Measurements from ENCODE around the gene SPRR2F. TPM values are rescaled to one million over a fixed set of nuclear protein-coding genes. Genes with fewer than 3 reads are reported as not detected.
"Not testable (repeated sequence)": the region's sequence is repeated elsewhere in the genome, so short reads cannot be mapped to it uniquely, and the experiment has no call there.

The SPRR2F gene, protein sequence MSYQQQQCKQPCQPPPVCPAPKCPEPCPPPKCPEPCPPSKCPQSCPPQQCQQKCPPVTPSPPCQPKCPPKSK
- total RNA-seq (under 1 TPM in 1 of 4 donors, not detected in 3; 0.37 TPM), polyA plus RNA-seq (not detected)
- long read RNA-seq, donor 1, result 0 reads
- long read RNA-seq, donor 2, result 0 reads
- long read RNA-seq, donor 3, result 0 reads
- long read RNA-seq, donor 4, result 0 reads

- no peak for DNase-seq
- Histone ChIP-seq H3K4me1 (ENCODE audit: control insufficient read depth, insufficient read depth, low read length) (no peaks in the 10 kb centered on the region), H3K27ac (ENCODE audit: low read length) (no peak within 1 kb of the TSS), H3K27me3 (ENCODE audit: control insufficient read depth, insufficient read depth) (no peaks in the 10 kb centered on the region), H3K4me3 (ENCODE audit: low read length) (no peak within 1 kb of the TSS), H3K9me3 (ENCODE audit: control insufficient read depth, low read length) (no peaks in the 10 kb centered on the region)
- WGBS, result 74% methylated on average over 3 of the region's 3 CpGs
- no peak for ATAC-seq
- intact Hi-C loops (cut with DNase I), result no loop called here
These were observed at the start of gene SPRR2F for GRCh38 chr1:153113416-153113815. Gene SPRR2F, minus strand, starts transcription at chr1:153113516. Its CDS starts 783 bp downstream, at chr1:153112733.

DNA sequence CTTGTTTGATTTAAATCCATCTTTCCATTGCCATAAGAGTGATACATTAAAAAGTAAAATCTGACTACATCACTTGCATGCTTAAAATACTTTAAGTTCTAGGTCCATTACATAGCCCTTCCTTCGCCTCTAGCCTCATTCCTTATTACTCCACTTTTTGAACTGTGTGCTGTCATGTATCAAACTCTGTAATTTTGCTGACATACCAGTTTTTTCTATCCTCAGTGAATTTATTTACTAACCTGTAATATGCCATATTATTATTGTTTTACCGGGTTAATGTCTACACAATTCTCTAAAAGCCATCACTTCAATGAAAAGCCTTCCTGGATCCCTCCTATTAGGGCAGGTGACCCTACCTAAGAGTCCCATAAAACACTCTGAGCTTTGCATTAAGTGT is 42.2 kb upstream of the SPRR2F start:
- DNase-seq (no peak), ATAC-seq (no peak)
- Histone ChIP-seq H3K27ac (ENCODE audit: low read length) (no peak overlapping the region), H3K9me3 (ENCODE audit: control insufficient read depth, low read length) (peaks cover 3% of the 10 kb centered on the region), H3K4me3 (ENCODE audit: low read length) (no peak overlapping the region), H3K27me3 (ENCODE audit: control insufficient read depth, insufficient read depth) (no peaks in the 10 kb centered on the region), H3K4me1 (ENCODE audit: control insufficient read depth, insufficient read depth, low read length) (no peaks in the 10 kb centered on the region)
- intact Hi-C loops (cut with DNase I), result no loop called here
- WGBS, result 82% methylated on average over 2 of the region's 2 CpGs

DNA sequence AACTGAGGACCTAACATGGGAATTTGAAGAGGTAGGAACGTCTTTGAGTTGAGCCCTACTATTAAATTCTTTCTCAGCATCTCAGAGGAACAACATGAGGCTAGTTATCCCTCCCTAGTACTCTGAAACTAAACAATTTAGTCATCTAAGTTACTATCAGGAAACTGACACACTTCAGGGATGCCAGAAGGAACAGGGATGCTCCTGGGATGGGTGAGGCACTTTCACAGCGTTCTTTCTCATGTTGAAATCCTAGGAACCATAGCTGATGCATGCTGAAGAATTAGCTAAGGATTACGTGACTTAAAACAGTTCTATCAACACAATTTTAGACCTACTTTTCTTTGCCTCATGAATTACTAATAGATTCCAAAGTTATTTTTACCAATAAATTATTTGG is 39.2 kb upstream of the SPRR2F start:
- 60% methylated on average over 3 of the region's 3 CpGs for WGBS
- H3K4me1 ChIP-seq (ENCODE audit: control insufficient read depth, insufficient read depth, low read length), result no peaks in the 10 kb centered on the region
- ATAC-seq (no peak), DNase-seq (no peak)
- intact Hi-C loops (cut with DNase I), result no loop called here
- H3K27ac ChIP-seq (ENCODE audit: low read length), result no peak overlapping the region
- H3K9me3 ChIP-seq (ENCODE audit: control insufficient read depth, low read length), result no peaks in the 10 kb centered on the region
- H3K4me3 ChIP-seq (ENCODE audit: low read length), result no peak overlapping the region
- H3K27me3 ChIP-seq (ENCODE audit: control insufficient read depth, insufficient read depth), result no peaks in the 10 kb centered on the region

GRCh38 chr1:153150846-153151245 is 37.5 kb upstream of the SPRR2F start, which contains the start of gene SPRR2G:
Gene SPRR2G, minus strand, starts transcription at chr1:153150890. Its CDS starts 780 bp downstream, at chr1:153150110.
- DNase-seq, result no peak
- WGBS, result 35% methylated on average over 1 of the region's 1 CpG
- no peak for ATAC-seq
- Histone ChIP-seq H3K4me1 (ENCODE audit: control insufficient read depth, insufficient read depth, low read length) (no peaks in the 10 kb centered on the region), H3K9me3 (ENCODE audit: control insufficient read depth, low read length) (no peaks in the 10 kb centered on the region), H3K27me3 (ENCODE audit: control insufficient read depth, insufficient read depth) (no peaks in the 10 kb centered on the region), H3K27ac (ENCODE audit: low read length) (no peak within 1 kb of the TSS), H3K4me3 (ENCODE audit: low read length) (no peak within 1 kb of the TSS)
- intact Hi-C loops (cut with DNase I), result no loop called here

DNA sequence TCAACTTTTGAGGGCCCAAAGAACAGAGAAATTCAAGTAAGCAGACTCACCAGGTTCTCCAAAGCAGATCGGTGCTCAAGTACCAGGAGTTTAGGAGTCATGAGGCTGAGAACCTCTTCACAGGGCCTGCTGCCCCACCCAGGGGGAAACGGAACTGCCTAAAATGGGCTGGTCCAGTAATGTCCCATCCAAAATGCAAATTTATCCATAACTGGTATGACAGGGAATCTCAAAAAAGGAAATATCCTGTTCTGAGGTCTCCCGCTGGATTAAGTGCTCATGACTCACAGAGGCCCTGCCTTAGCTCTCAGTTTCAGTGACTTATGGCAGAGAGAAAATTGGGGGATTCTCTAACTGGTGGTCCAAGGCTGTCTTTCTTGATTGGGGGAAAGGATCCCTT is 28.1 kb upstream of the SPRR2F start:
- ATAC-seq (no peak), DNase-seq (no peak)
- Histone ChIP-seq H3K9me3 (ENCODE audit: control insufficient read depth, low read length) (no peaks in the 10 kb centered on the region), H3K4me1 (ENCODE audit: control insufficient read depth, insufficient read depth, low read length) (no peaks in the 10 kb centered on the region), H3K4me3 (ENCODE audit: low read length) (no peak overlapping the region), H3K27me3 (ENCODE audit: control insufficient read depth, insufficient read depth) (no peaks in the 10 kb centered on the region), H3K27ac (ENCODE audit: low read length) (no peak overlapping the region)
- 82% methylated on average over 3 of the region's 3 CpGs for WGBS
- intact Hi-C loops (cut with DNase I), result no loop called here

DNA sequence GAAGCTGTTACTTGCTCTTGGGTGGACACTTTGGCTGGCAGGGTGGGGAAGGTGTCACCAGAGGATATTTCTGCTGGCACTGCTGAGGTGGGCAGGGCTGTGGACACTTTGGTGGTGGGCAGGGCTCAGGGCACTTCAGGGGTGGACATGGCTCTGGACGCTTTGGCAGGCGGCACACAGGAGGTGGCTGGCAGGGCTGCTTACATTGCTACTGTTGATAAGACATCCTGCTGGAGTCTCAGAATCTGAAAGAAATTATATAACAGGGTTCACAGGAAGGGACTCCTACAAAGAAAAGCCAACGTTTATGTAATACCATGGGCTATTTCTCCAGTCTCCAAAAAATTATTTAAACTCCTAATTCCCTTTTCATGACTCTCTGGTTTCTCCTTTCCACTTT is 27.2 kb upstream of the SPRR2F start:
- no peak overlapping the region for H3K27ac ChIP-seq (ENCODE audit: low read length)
- no peak for ATAC-seq
- no peaks in the 10 kb centered on the region for H3K9me3 ChIP-seq (ENCODE audit: control insufficient read depth, low read length)
- WGBS, result 56% methylated on average over 3 of the region's 3 CpGs
- DNase-seq, result no peak
- intact Hi-C loops (cut with DNase I), result no loop called here
- H3K27me3 ChIP-seq (ENCODE audit: control insufficient read depth, insufficient read depth), result no peaks in the 10 kb centered on the region
- H3K4me3 ChIP-seq (ENCODE audit: low read length), result no peak overlapping the region
- no peaks in the 10 kb centered on the region for H3K4me1 ChIP-seq (ENCODE audit: control insufficient read depth, insufficient read depth, low read length)

DNA sequence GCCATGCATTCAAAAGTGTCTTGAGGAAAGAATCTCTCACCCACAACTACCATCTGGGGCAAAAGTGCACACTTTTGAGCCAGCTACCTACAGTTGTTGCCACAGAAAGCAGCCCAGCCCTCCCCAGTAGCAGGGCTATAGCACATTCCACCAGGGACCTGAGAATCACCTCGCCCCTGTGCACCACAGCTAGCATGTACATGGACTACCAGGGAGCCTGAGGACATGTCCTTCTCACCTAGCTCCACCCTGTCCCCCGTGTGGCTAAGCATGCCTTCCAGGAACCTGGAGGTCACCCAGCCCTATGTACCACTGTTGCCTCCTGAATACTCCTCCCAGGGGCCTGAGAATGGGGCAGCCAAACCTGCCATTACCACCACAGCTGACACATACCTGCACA is 20.4 kb upstream of the SPRR2F start:
- intact Hi-C loops (cut with DNase I), result no loop called here
- ATAC-seq, result no peak
- H3K4me3 ChIP-seq (ENCODE audit: low read length), result no peak overlapping the region
- H3K27me3 ChIP-seq (ENCODE audit: control insufficient read depth, insufficient read depth), result no peaks in the 10 kb centered on the region
- H3K9me3 ChIP-seq (ENCODE audit: control insufficient read depth, low read length), result no peaks in the 10 kb centered on the region
- H3K27ac ChIP-seq (ENCODE audit: low read length), result no peak overlapping the region
- H3K4me1 ChIP-seq (ENCODE audit: control insufficient read depth, insufficient read depth, low read length), result no peaks in the 10 kb centered on the region
- DNase-seq, result no peak
- WGBS, result 73% methylated on average over 2 of the region's 2 CpGs

DNA sequence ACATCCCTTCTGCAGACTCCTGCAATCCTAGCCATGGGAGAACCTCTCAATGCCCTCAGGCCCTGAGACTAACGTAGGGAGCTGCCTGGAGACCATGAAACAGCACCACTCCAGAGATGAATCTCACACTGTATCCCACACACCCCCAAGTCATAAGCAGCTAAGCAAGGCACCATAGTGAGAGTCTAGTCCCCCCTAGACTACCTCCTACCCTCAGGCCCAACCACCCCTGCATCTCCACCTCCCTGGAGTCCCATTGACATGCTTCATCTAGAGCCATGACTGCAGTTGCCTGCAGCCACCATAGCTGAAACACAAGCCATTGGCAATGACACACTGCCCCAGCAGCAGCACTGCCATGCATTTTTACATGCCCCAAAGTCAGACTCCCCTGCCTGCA is 20.0 kb upstream of the SPRR2F start:
- 79% methylated on average over 1 of the region's 1 CpG for WGBS
- Histone ChIP-seq H3K9me3 (ENCODE audit: control insufficient read depth, low read length) (no peaks in the 10 kb centered on the region), H3K4me3 (ENCODE audit: low read length) (no peak overlapping the region), H3K27ac (ENCODE audit: low read length) (no peak overlapping the region), H3K27me3 (ENCODE audit: control insufficient read depth, insufficient read depth) (no peaks in the 10 kb centered on the region), H3K4me1 (ENCODE audit: control insufficient read depth, insufficient read depth, low read length) (no peaks in the 10 kb centered on the region)
- DNase-seq (no peak), ATAC-seq (no peak)
- intact Hi-C loops (cut with DNase I), result no loop called here

DNA sequence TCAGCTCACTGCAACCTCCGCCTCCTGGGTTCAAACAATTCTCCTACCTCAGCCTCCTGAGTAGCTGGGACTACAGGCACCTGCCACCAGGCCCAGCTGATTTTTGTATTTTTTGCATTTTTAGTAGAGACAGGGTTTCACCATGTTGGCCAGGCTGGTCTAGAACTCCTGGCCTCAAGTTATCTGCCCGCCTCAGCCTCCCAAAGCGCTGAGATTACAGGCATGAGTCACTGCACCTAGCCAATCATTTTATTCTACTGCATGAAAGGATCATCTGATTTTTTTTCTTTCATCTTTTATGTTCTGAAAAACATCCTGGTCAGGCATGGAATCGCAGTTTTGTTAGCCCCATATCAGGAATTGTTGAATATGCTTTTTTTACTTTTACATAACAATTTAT is 15.4 kb upstream of the SPRR2F start:
- H3K27me3 ChIP-seq (ENCODE audit: control insufficient read depth, insufficient read depth); H3K4me3 ChIP-seq (ENCODE audit: low read length); H3K9me3 ChIP-seq (ENCODE audit: control insufficient read depth, low read length); intact Hi-C loops (cut with DNase I); H3K27ac ChIP-seq (ENCODE audit: low read length); ATAC-seq; H3K4me1 ChIP-seq (ENCODE audit: control insufficient read depth, insufficient read depth, low read length); DNase-seq: not testable (repeated sequence)
- 90% methylated on average over 4 of the region's 4 CpGs for WGBS

DNA sequence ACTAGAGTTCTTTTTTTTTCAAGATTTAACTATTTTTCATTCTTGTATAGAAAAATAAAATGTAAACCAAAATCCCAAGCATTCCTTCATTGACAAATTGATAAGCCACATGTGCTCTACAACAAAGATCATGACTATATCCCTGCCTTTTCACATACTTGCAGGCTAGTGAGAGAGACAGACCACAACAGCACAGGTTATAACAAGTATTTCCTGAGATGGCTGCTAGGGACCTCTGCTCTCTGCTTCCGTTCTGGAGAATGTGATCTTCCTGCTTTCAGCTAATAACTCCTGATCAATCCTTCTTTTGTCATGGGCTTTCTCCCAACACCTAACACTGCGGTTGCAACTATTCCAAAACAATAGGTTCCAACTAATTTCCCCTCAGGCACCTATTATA is 14.0 kb upstream of the SPRR2F start:
- peaks cover 4% of the 10 kb centered on the region for H3K9me3 ChIP-seq (ENCODE audit: control insufficient read depth, low read length)
- WGBS, result 73% methylated on average over 2 of the region's 2 CpGs
- no peaks in the 10 kb centered on the region for H3K27me3 ChIP-seq (ENCODE audit: control insufficient read depth, insufficient read depth)
- intact Hi-C loops (cut with DNase I), result no loop called here
- no peak overlapping the region for H3K27ac ChIP-seq (ENCODE audit: low read length)
- DNase-seq (no peak), ATAC-seq (no peak)
- no peaks in the 10 kb centered on the region for H3K4me1 ChIP-seq (ENCODE audit: control insufficient read depth, insufficient read depth, low read length)
- H3K4me3 ChIP-seq (ENCODE audit: low read length), result no peak overlapping the region

DNA sequence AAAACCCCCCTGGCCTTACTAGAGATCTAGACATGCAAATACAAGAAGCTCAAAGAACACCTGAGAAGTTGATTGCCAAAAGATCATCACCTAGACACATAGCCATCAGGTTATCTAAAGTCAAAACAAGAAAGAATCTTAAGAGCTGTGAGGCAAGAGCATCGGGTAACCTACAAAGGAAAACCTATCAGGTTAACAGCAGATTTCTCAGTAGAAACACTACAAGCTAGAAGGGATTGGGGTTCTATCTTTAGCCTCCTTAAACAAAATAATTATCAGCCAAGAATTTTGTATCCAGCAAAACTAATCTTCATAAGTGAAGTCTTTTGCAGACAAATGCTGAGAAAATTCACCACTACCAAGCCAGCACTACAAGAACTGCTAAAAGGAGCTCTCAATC is 12.2 kb upstream of the SPRR2F start:
- WGBS, result 79% methylated on average over 1 of the region's 1 CpG
- peaks cover 4% of the 10 kb centered on the region for H3K9me3 ChIP-seq (ENCODE audit: control insufficient read depth, low read length)
- ATAC-seq (no peak), DNase-seq (no peak)
- no peaks in the 10 kb centered on the region for H3K4me1 ChIP-seq (ENCODE audit: control insufficient read depth, insufficient read depth, low read length)
- H3K4me3 ChIP-seq (ENCODE audit: low read length), result no peak overlapping the region
- H3K27me3 ChIP-seq (ENCODE audit: control insufficient read depth, insufficient read depth), result no peaks in the 10 kb centered on the region
- intact Hi-C loops (cut with DNase I), result no loop called here
- no peak overlapping the region for H3K27ac ChIP-seq (ENCODE audit: low read length)

- H3K4me1 ChIP-seq (ENCODE audit: control insufficient read depth, insufficient read depth, low read length); ATAC-seq; intact Hi-C loops (cut with DNase I); H3K4me3 ChIP-seq (ENCODE audit: low read length); H3K27ac ChIP-seq (ENCODE audit: low read length); H3K27me3 ChIP-seq (ENCODE audit: control insufficient read depth, insufficient read depth); DNase-seq; H3K9me3 ChIP-seq (ENCODE audit: control insufficient read depth, low read length): not testable (repeated sequence)
- 81% methylated on average over 8 of the region's 8 CpGs for WGBS
These were observed 10.5 kb upstream of the SPRR2F start for GRCh38 chr1:153123793-153124192.

Data from right cardiac atrium (tissue), 5 donors.